Measurements from ENCODE around the gene FNTB. TPM values are rescaled to one million over a fixed set of nuclear protein-coding genes. Genes with fewer than 3 reads are reported as not detected.

The FNTB gene
- total RNA-seq, 2 donors from 2014 or later: 8.0 to 14.8 TPM

- intact Hi-C loops (cut with DNase I): no loop called here
- no peak for DNase-seq (ENCODE audit: low spot score)
Observed at GRCh38 chr14:65100922-65101541, 114.3 kb downstream of the FNTB start.

GRCh38 chr14:65101631-65102440 lies 115.1 kb downstream of the FNTB start:
- peak; percentile 84 for DNase-seq (ENCODE audit: low spot score)
- intact Hi-C loops (cut with DNase I): no loop called here

GRCh38 chr14:65102441-65103149 lies 115.9 kb downstream of the FNTB start, which contains the start of gene MAX:
MAX (minus strand) TSS chr14:65102517; CDS start chr14:65102339, 178 bp downstream.
- peak; percentile 100 for DNase-seq (ENCODE audit: low spot score)
- intact Hi-C loops (cut with DNase I): no loop called here

GRCh38 chr14:65103150-65103760 lies 116.6 kb downstream of the FNTB start:
- no peak for DNase-seq (ENCODE audit: low spot score)
- intact Hi-C loops (cut with DNase I): no loop called here

- intact Hi-C loops (cut with DNase I): no loop called here
- DNase-seq (ENCODE audit: low spot score): no peak
Observed at GRCh38 chr14:65104791-65105190, 118.1 kb downstream of the FNTB start.

- no peak for DNase-seq (ENCODE audit: low spot score)
- intact Hi-C loops (cut with DNase I): no loop called here
Observed at GRCh38 chr14:65106316-65106715, 119.6 kb downstream of the FNTB start.

- intact Hi-C loops (cut with DNase I): no loop called here
- no peak for DNase-seq (ENCODE audit: low spot score)
Observed at GRCh38 chr14:65106736-65107135, 120.0 kb downstream of the FNTB start.

- intact Hi-C loops (cut with DNase I): no loop called here
- DNase-seq (ENCODE audit: low spot score): no peak
Observed at GRCh38 chr14:65107200-65107599, 120.5 kb downstream of the FNTB start.

- DNase-seq (ENCODE audit: low spot score): no peak
- intact Hi-C loops (cut with DNase I): no loop called here
Observed at GRCh38 chr14:65109357-65109756, 122.7 kb downstream of the FNTB start.

GRCh38 chr14:65110525-65110924 lies 123.8 kb downstream of the FNTB start:
- intact Hi-C loops (cut with DNase I): no loop called here
- DNase-seq (ENCODE audit: low spot score): no peak

Small RNA genes within 50 kb of the gene (microRNA-seq; reads per million reads assigned to microRNA genes)
- 0 reads per million in 2 donors for gene MIR4706 (ENCODE audit: borderline microRNAs expressed in 2 of 2)

Other genes with a start within 250 kb of the FNTB start
- 1 to 10 TPM; 2.5 to 3.3 TPM for gene SPTB, start 107.0 kb upstream of the FNTB start, total RNA-seq
- 10 to 100 TPM; 65.4 to 87.3 TPM for gene CHURC1, start 72.4 kb upstream of the FNTB start, total RNA-seq
- gene GPX2, start 44.1 kb upstream of the FNTB start, total RNA-seq: not detected
- gene RAB15, start 14.6 kb upstream of the FNTB start, total RNA-seq: 1 to 10 TPM; 6.0 to 7.3 TPM
- 100 to 1,000 TPM in 1 of 2 donors, 10 to 100 TPM in 1; 88.7 to 105 TPM for gene MAX, start 115.6 kb downstream of the FNTB start, total RNA-seq